A549 treated with GW870086 at 1 μM for 4 hours (cell line): ENCODE data around the gene KIF6. TPM values are rescaled to one million over a fixed set of nuclear protein-coding genes. Genes with fewer than 3 reads are reported as not detected.

Experiments used
- total RNA-seq: library from RNA; stranded (reverse); fragments of 200-300 nt; extraction: Qiagen RNA extraction; gene quantifications from 5 replicates; pipeline ENCODE4 v1.2.3, GENCODE V29; 2022; ENCODE audit warnings: low read depth

KIF6 gene
- 0.09 to 0.50 TPM (median 0.17 TPM) in 5 replicates for total RNA-seq

GRCh38 chr6:39724787-39725631 is at the start of gene KIF6:
TSS of gene KIF6 (minus strand) at chr6:39725408. CDS start at chr6:39725310, 98 bp downstream.

GRCh38 chr6:39322306-39322850 is 402.8 kb downstream of the KIF6 start, which contains the start of gene KCNK16:
TSS of gene KCNK16 (minus strand) at chr6:39322702. CDS start at chr6:39322540, 162 bp downstream.

GRCh38 chr6:39314273-39314795 is 410.9 kb downstream of the KIF6 start, which contains the start of gene KCNK17:
TSS of gene KCNK17 (minus strand) at chr6:39314419. CDS start at chr6:39314320, 99 bp downstream.

Other genes starting within 250 kb of the KIF6 start
- 0.06 to 0.08 TPM (median 0.07 TPM) in 3 of 5 replicates, not detected in the others for gene DAAM2, start 67.0 kb upstream of the KIF6 start, total RNA-seq
- 1.3 to 2.8 TPM (median 2.1 TPM) in 5 replicates for gene MOCS1, start 209.1 kb upstream of the KIF6 start, total RNA-seq